ENCODE results near the gene CDK6. TPM values are rescaled to one million over a fixed set of nuclear protein-coding genes. Genes with fewer than 3 reads are reported as not detected.

Gene CDK6
- total and polyA plus RNA-seq, 9 of the 15 experiments (the other 6 are each of a cell fraction or from before 2014, with no cell fraction given), result 7.6 to 109 (median 44.4) TPM

GRCh38 chr7:92833024-92833765, 3.2 kb downstream of the CDK6 start (continued):
- peak; percentile 59 for TF ChIP-seq RBFOX2 (IDR thresholded peaks at IDR 0.05; ENCODE audit: low read depth, low read length)
- no peak for TF ChIP-seq YBX1 (IDR thresholded peaks at IDR 0.05)
- TF ChIP-seq RBM34 (IDR thresholded peaks at IDR 0.05; ENCODE audit: borderline replicate concordance, insufficient read depth, low read length), result no peak
- TF ChIP-seq ARID1B (IDR thresholded peaks at IDR 0.05), result no peak
- TF ChIP-seq NELFE (IDR thresholded peaks at IDR 0.05; ENCODE audit: insufficient read depth, insufficient read length), result no peak
- peak; percentile 52; the same call in 1 of the 2 replicates for TF ChIP-seq BHLHE40 (IDR thresholded peaks at IDR 0.05; ENCODE audit: low read length)
- TF ChIP-seq MGA (IDR thresholded peaks at IDR 0.05), result peak; percentile 49
- no peak for TF ChIP-seq EZH2 (IDR thresholded peaks at IDR 0.05; ENCODE audit: borderline replicate concordance, low read depth, low read length)
- no peak for TF ChIP-seq GABPA (tag; conservative IDR thresholded peaks at IDR 0.05; ENCODE audit: low read depth)
- TF ChIP-seq SMARCE1 (IDR thresholded peaks at IDR 0.05), result no peak
- TF ChIP-seq ZNF184 (CRISPR knock-in tag; IDR thresholded peaks at IDR 0.05), result no peak
- no peak for TF ChIP-seq ZBTB11 (CRISPR knock-in tag; IDR thresholded peaks at IDR 0.05)
- TF ChIP-seq PCBP1 (IDR thresholded peaks at IDR 0.05; ENCODE audit: low read depth, low read length, poor library complexity, severe bottlenecking), result peak; percentile 29

All from K562 (cell line).